GM18951 (cell line): ENCODE data around the gene FAM167B.
"Not testable (repeated sequence)": the region's sequence is repeated elsewhere in the genome, so short reads cannot be mapped to it uniquely, and the experiment has no call there.

Source experiments
- POLR2A ChIP-seq: IDR thresholded peaks from 4 replicates; pipeline ENCODE4 v1.6.1; 2011; ENCODE audit warnings: mild to moderate bottlenecking; ENCODE audit not compliant: insufficient read length, insufficient read depth; ENCODE audit errors: extremely low read depth
- in situ Hi-C: fragments of 300-500 bp; cut with MboI; formaldehyde crosslinking; loops from one replicate; pipeline ENCODE4 v1.12.0; 2022; ENCODE audit warnings: low sequenced_read_pairs, mixed read lengths, inconsistent platforms; ENCODE audit not compliant: unreplicated experiment

Gene FAM167B

GRCh38 chr1:32285658-32286057, 38.6 kb downstream of the FAM167B start:
- no peak for TF ChIP-seq POLR2A
- in situ Hi-C loops: no loop called here

GRCh38 chr1:32286763-32287162, 39.7 kb downstream of the FAM167B start:
- no peak for TF ChIP-seq POLR2A
- in situ Hi-C loops: no loop called here

- in situ Hi-C loops: no loop called here
- no peak for TF ChIP-seq POLR2A
These were observed 42.2 kb downstream of the FAM167B start for GRCh38 chr1:32289256-32289655.

GRCh38 chr1:32291145-32291707, 44.2 kb downstream of the FAM167B start:
- TF ChIP-seq POLR2A: no peak
- in situ Hi-C loops: no loop called here

- in situ Hi-C loops: no loop called here
- peak; percentile 86 for TF ChIP-seq POLR2A
These were observed 44.9 kb downstream of the FAM167B start, which contains the start of gene HDAC1 for GRCh38 chr1:32291708-32292538. Gene HDAC1 (plus strand): TSS chr1:32292083. CDS start chr1:32292170, 87 bp downstream.

- in situ Hi-C loops: not testable (repeated sequence)
These were observed 51.2 kb downstream of the FAM167B start for GRCh38 chr1:32298211-32298610.
